ENCODE data around the gene GLT1D1. TPM values are rescaled to one million over a fixed set of nuclear protein-coding genes. Genes with fewer than 3 reads are reported as not detected.

The GLT1D1 gene
- polyA plus RNA-seq, 3 donors: 40.6 to 55.6 (median 53.3) TPM

DNA sequence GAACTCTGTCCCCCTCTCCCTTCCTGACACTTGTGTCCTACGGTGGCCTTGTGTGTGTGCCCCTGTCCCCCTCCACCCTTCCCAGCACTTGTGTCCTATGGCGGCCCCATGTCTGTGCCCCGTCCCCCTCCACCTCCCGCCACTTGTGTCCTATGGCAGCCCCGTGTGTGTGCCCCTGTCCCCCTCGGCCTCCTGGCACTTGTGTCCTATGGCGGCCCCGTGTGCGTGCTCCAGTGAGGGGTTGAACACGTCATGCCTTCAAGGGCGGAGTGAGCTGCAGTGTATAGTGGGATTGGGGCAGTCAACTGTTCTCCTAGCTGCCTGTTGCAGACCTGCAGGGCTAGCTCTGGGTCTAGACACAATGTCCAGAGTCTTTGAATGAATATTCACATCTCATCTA, 108.7 kb downstream of the GLT1D1 start:
- H4K20me1 ChIP-seq (ENCODE audit: insufficient read depth, low read length): peaks cover 70% of the 10 kb centered on the region
- no peak overlapping the region for H2AFZ ChIP-seq (ENCODE audit: insufficient read depth, low read depth, low read length, poor library complexity, severe bottlenecking)
- TF ChIP-seq, protein P1, sequence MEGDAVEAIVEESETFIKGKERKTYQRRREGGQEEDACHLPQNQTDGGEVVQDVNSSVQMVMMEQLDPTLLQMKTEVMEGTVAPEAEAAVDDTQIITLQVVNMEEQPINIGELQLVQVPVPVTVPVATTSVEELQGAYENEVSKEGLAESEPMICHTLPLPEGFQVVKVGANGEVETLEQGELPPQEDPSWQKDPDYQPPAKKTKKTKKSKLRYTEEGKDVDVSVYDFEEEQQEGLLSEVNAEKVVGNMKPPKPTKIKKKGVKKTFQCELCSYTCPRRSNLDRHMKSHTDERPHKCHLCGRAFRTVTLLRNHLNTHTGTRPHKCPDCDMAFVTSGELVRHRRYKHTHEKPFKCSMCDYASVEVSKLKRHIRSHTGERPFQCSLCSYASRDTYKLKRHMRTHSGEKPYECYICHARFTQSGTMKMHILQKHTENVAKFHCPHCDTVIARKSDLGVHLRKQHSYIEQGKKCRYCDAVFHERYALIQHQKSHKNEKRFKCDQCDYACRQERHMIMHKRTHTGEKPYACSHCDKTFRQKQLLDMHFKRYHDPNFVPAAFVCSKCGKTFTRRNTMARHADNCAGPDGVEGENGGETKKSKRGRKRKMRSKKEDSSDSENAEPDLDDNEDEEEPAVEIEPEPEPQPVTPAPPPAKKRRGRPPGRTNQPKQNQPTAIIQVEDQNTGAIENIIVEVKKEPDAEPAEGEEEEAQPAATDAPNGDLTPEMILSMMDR (IDR thresholded peaks at IDR 0.05): no peak
- H3K27me3 ChIP-seq (ENCODE audit: control insufficient read depth in 2 of 2, insufficient read depth in 2 of 2, low read length in 2 of 2): peaks cover 0 to 6% of the 10 kb centered on the region in 2 donors
- no peak overlapping the region for H3K9ac ChIP-seq (ENCODE audit: insufficient read depth, low read length, poor library complexity, severe bottlenecking)
- no peak overlapping the region for H3K4me2 ChIP-seq (replicated peaks; ENCODE audit: extremely low read depth, low read length, poor library complexity, severe bottlenecking)
- H3K27ac ChIP-seq (ENCODE audit: low read depth in 1 of 2, low read length in 2 of 2): no peak overlapping the region
- no peak for DNase-seq
- peaks cover 7 to 17% (median 16%) of the 10 kb centered on the region in 3 donors for H3K27me3 Mint-ChIP-seq (ENCODE audit: low read depth in 3 of 3)
- no peak overlapping the region for H3K27ac Mint-ChIP-seq
- H3K9me3 Mint-ChIP-seq: peaks cover 6 to 22% (median 13%) of the 10 kb centered on the region in 7 donors
- no peak overlapping the region for H3K4me3 ChIP-seq (replicated peaks in 1 of 3; ENCODE audit: low read depth in 2 of 3, low read length in 3 of 3)
- H3K79me2 ChIP-seq (ENCODE audit: insufficient read depth, low read length): no peaks in the 10 kb centered on the region
- 97% methylated on average over 7 of the region's 11 CpGs for WGBS (ENCODE audit: insufficient coverage)
- H3K9me3 ChIP-seq (replicated peaks in 1 of 2; ENCODE audit: control insufficient read depth in 1 of 2, insufficient read depth in 1 of 2, low read length in 2 of 2): no peaks in the 10 kb centered on the region
- peaks cover 37 to 95% of the 10 kb centered on the region in 2 donors for H3K36me3 ChIP-seq (replicated peaks in 1 of 2; ENCODE audit: control insufficient read depth in 1 of 2, insufficient read depth in 2 of 2, low read length in 2 of 2)
- H3K4me1 Mint-ChIP-seq: no peaks in the 10 kb centered on the region
- no peaks in the 10 kb centered on the region for H3K4me1 ChIP-seq (ENCODE audit: control insufficient read depth in 1 of 2, insufficient read depth in 2 of 2, low read length in 2 of 2)
- intact Hi-C loops (cut with micrococcal nuclease): no loop called here
- H3K36me3 Mint-ChIP-seq: peaks cover 86 to 93% of the 10 kb centered on the region in 2 donors
- H3K4me3 Mint-ChIP-seq: no peak overlapping the region

DNA sequence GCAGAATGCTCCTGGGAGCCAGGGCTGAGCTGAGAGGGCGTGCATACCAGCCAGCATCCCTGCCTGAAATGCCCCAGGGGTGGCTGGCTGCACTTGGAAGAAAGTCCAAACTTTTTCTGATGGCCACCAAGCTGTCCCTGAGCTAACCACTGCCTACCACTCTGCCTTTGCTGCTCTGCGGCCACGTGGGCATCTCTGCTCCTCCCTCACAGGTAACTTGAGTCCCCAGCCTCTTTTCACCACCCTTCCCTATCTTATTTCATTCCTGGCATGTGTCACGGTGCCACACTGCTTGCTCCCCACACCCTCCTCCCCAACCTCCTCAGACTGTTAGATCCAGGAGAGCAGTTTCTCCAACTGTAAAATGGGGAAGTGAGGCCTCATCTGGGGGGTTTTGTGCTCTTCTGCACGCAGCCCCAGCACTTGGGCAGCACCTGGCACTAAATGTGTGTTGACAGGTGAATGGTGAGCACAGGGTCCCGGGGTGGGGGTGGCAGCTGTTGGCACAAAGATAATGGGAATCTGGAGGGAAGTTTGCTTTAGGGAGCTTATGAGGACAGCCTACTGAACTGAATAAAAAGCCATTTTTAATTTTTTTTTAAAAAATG, 113.0 kb downstream of the GLT1D1 start:
- peaks cover 2% of the 10 kb centered on the region for H3K4me1 Mint-ChIP-seq
- WGBS (ENCODE audit: insufficient coverage): 28% methylated on average over 4 of the region's 6 CpGs

More for the DNA sequence above, 113.0 kb downstream of the GLT1D1 start:
- Mint-ChIP-seq H3K36me3 (peaks cover 67 to 83% of the 10 kb centered on the region in 2 donors), H3K27ac (no peak overlapping the region), H3K9me3 (peaks cover 7 to 17% (median 15%) of the 10 kb centered on the region in 7 donors), H3K4me3 (no peak overlapping the region), H3K27me3 (ENCODE audit: low read depth in 3 of 3) (peaks cover 25 to 40% (median 32%) of the 10 kb centered on the region in 3 donors)
- intact Hi-C loops (cut with micrococcal nuclease): no loop called here
- Histone ChIP-seq H3K27ac (ENCODE audit: low read depth in 1 of 2, low read length in 2 of 2) (no peak overlapping the region), H4K20me1 (ENCODE audit: insufficient read depth, low read length) (peaks cover 87% of the 10 kb centered on the region), H3K4me3 (replicated peaks in 1 of 3; ENCODE audit: low read depth in 2 of 3, low read length in 3 of 3) (no peak overlapping the region), H3K27me3 (ENCODE audit: control insufficient read depth in 2 of 2, insufficient read depth in 2 of 2, low read length in 2 of 2) (peaks cover 0 to 26% of the 10 kb centered on the region in 2 donors), H3K36me3 (replicated peaks in 1 of 2; ENCODE audit: control insufficient read depth in 1 of 2, insufficient read depth in 2 of 2, low read length in 2 of 2) (peaks cover 15 to 64% of the 10 kb centered on the region in 2 donors), H3K4me1 (ENCODE audit: control insufficient read depth in 1 of 2, insufficient read depth in 2 of 2, low read length in 2 of 2) (no peaks in the 10 kb centered on the region), H3K9ac (ENCODE audit: insufficient read depth, low read length, poor library complexity, severe bottlenecking) (no peak overlapping the region), H2AFZ (ENCODE audit: insufficient read depth, low read depth, low read length, poor library complexity, severe bottlenecking) (no peak overlapping the region), H3K9me3 (replicated peaks in 1 of 2; ENCODE audit: control insufficient read depth in 1 of 2, insufficient read depth in 1 of 2, low read length in 2 of 2) (no peaks in the 10 kb centered on the region), H3K4me2 (replicated peaks; ENCODE audit: extremely low read depth, low read length, poor library complexity, severe bottlenecking) (no peak overlapping the region), H3K79me2 (ENCODE audit: insufficient read depth, low read length) (no peaks in the 10 kb centered on the region)
- TF ChIP-seq, protein P1 (IDR thresholded peaks at IDR 0.05): no peak
- no peak for DNase-seq

Measured in CD14-positive monocyte (primary cell).